Peyer's patch (tissue), 4 donors: ENCODE data around the gene MRPL1.

ENCODE experiments used
- POLR2A ChIP-seq, 2 donors: fragments of 450-650 bp; IDR thresholded peaks; one replicate each; pipeline ENCODE4 v1.5.1; 2017; ENCODE audit warnings: antibody characterized with exemption in 2 of 2, mild to moderate bottlenecking in 2 of 2, moderate library complexity in 2 of 2
- TF ChIP-seq, protein P1 (sequence below), 6 experiments: fragments of 450-650 bp in 4 of 6; fragments of 200-600 bp in 2 of 6; sonication (generic) in 1 of 6; IDR thresholded peaks; one replicate each; pipeline ENCODE4 v1.5.1; 2017 to 2019; ENCODE audit warnings: antibody characterized with exemption in 6 of 6, mild to moderate bottlenecking in 3 of 6, moderate library complexity in 1 of 6

- TF ChIP-seq, protein P1, sequence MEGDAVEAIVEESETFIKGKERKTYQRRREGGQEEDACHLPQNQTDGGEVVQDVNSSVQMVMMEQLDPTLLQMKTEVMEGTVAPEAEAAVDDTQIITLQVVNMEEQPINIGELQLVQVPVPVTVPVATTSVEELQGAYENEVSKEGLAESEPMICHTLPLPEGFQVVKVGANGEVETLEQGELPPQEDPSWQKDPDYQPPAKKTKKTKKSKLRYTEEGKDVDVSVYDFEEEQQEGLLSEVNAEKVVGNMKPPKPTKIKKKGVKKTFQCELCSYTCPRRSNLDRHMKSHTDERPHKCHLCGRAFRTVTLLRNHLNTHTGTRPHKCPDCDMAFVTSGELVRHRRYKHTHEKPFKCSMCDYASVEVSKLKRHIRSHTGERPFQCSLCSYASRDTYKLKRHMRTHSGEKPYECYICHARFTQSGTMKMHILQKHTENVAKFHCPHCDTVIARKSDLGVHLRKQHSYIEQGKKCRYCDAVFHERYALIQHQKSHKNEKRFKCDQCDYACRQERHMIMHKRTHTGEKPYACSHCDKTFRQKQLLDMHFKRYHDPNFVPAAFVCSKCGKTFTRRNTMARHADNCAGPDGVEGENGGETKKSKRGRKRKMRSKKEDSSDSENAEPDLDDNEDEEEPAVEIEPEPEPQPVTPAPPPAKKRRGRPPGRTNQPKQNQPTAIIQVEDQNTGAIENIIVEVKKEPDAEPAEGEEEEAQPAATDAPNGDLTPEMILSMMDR (IDR thresholded peaks at IDR 0.05) = no peak
- TF ChIP-seq POLR2A (IDR thresholded peaks at IDR 0.05) = no peak
Observed at GRCh38 chr4:77996076-77996475, 133.4 kb downstream of the MRPL1 start.
